NCI-H2081 treated with DMSO at 0.1 percent for 48 hours (cell line): ENCODE data around the gene OSGEPL1.
"Not testable (repeated sequence)": the region's sequence is repeated elsewhere in the genome, so short reads cannot be mapped to it uniquely, and the experiment has no call there.

Experiments
- DNase-seq: peaks from one replicate; lab custom pipeline; 2025; lab: John Stamatoyannopoulos, UW

The OSGEPL1 gene

GRCh38 chr2:189729430-189729829, 33.2 kb downstream of the OSGEPL1 start:
- DNase-seq: no peak

GRCh38 chr2:189726849-189727248, 35.7 kb downstream of the OSGEPL1 start:
- no peak for DNase-seq

GRCh38 chr2:189726271-189726670, 36.3 kb downstream of the OSGEPL1 start:
- DNase-seq: no peak

GRCh38 chr2:189723192-189723591, 39.4 kb downstream of the OSGEPL1 start:
- DNase-seq: no peak

- no peak for DNase-seq
Observed at GRCh38 chr2:189719571-189719970, 43.0 kb downstream of the OSGEPL1 start.

GRCh38 chr2:189717593-189717992, 45.0 kb downstream of the OSGEPL1 start:
- not testable (repeated sequence) for DNase-seq

- DNase-seq: no peak
Observed at GRCh38 chr2:189709501-189710221, 52.9 kb downstream of the OSGEPL1 start.

- no peak for DNase-seq
Observed at GRCh38 chr2:189702071-189702470, 60.5 kb downstream of the OSGEPL1 start.

- no peak for DNase-seq
Observed at GRCh38 chr2:189700681-189701080, 61.9 kb downstream of the OSGEPL1 start.

GRCh38 chr2:189698020-189698887, 64.3 kb downstream of the OSGEPL1 start:
- DNase-seq: no peak
